GM18498 (cell line): ENCODE measurements around the gene PTPRG.

Source experiments
- ATAC-seq: cut with Tn5 transposase; IDR thresholded peaks from one replicate; pipeline ENCODE4 v1.9.1; 2021; ENCODE audit warnings: mild to moderate bottlenecking, moderate library complexity; ENCODE audit not compliant: unreplicated experiment

The PTPRG gene

DNA sequence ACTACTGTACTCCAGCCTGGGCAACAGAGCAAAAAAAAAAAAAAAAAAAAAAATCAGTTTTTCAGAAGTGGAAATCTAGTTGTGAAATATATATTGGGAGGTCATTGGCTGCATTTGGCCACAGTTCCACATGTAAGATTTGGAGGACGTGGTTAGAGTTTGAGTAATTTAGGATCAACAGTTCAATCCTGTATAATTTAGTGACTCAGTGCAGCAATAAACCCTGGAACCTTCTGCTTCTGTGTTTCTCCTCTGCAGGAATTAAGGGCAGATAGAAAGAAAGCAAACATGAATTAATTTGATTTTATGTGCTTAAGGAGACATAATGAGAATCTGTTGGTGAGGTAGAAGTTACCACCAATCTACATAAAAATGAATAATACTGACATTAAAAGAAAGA lies 347.0 kb downstream of the PTPRG start:
- ATAC-seq: no peak

DNA sequence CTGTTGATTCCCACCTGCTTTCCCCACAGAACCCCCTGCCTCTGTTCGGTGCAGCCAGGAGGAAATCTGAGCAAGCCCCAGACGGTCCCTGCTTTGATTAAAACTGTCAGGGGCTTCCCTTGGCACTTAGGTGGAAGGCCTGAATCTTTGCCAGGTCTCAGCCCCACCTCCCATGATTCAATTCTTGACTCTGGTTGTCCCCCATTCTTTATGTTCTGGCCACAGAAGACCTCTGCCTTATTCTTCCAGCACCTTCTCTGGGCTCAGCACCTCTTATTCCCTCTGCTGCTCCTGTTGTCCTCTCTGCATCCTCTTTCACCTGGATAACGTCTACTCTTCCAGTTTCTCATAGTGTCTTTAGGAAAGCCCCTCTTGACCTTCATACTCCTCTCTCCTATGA lies 349.4 kb downstream of the PTPRG start:
- ATAC-seq: no peak

DNA sequence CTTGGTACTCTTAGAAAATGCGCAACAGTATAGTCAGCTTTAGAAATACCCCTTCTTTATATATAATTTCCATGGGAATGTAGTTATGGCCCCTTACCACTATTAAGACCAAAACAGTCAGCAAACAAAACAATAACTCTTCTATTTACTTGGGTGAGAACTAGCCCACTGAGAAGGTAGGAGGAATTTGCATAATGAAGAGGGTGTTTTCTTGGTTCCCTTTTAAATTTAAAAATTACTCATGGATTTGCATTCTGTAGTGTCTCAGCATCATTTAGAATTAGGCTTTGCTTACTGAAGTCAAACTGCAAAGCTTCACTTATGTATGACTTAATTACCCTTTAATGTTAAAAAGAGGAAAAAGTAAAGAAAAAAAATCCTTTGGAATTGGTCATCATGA lies 350.8 kb downstream of the PTPRG start:
- peak; percentile 87 for ATAC-seq

DNA sequence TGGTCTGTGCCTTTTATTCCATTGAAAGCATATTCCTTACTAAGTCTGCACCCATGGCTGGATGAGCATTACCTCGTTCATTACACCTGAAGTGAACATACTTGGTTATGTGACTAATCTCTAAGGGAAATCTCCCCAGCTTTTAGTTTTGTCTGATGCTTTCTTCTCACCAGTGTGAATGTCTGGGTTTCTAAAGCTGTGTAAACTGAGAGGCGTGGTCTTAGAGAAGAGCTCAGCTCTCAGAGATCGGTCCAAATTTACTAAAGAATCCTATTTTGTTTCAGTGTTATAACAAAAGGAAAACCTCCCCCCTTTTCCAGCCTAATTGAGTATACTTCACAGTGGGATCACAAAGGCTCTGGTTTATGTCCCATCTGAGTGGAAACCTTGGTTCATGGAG lies 352.3 kb downstream of the PTPRG start:
- ATAC-seq: peak; percentile 51

DNA sequence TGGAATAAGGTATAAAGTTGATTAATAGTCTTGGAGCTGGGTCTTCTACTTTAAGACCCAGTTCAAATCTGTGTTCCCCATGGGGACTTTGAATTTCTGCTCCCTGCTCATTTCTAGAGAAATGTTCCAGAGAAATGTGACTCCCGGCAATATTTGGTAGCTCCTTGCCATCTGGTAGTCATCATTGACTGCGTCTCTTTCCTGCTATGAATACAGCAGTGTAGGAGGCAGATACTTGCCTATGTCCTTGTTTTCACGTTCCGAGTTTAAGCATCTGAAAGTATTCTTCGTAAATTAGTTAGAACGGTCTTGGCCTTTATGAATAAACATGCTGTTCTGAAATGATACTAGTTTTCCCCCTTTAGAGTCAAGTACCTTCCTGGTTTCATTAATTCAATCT lies 352.9 kb downstream of the PTPRG start:
- ATAC-seq: no peak

DNA sequence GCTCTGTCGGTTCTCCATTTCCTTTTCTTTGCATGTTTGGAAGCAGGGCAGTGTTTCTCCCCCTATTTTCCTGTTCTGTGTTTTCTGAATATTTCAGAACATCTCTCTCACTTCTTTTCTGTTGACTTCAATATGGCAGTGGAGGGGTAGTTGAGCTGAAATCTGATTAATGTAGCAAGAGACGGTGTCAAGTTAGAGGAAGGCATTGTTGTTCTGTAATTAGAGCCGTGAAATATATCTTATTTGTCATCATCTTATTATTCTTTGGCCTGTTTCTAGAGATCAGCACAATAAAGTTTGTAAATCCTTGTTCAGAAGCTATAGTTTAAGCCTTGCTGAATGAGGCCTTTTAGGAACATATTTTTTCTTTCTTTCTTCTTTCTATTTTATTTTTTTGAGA lies 353.9 kb downstream of the PTPRG start:
- no peak for ATAC-seq

DNA sequence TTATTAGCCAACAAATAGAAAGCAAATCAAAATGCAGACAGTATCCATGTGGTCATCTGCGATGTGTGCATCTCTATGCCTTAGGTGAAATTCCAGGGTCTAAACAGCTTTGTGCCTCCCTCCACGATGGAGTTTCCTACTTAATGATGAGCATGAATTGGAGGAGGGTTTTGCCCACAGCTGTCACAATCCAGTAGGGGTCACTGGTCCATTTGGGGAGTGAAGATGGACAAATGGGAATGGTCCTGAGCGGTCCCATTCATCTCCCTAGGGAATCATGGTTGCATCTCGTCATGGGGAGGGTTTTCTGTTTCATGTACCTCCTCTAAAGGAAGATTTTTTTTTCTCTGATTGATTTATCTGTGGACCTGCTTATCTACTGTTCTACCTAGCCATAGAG lies 358.0 kb downstream of the PTPRG start:
- no peak for ATAC-seq

DNA sequence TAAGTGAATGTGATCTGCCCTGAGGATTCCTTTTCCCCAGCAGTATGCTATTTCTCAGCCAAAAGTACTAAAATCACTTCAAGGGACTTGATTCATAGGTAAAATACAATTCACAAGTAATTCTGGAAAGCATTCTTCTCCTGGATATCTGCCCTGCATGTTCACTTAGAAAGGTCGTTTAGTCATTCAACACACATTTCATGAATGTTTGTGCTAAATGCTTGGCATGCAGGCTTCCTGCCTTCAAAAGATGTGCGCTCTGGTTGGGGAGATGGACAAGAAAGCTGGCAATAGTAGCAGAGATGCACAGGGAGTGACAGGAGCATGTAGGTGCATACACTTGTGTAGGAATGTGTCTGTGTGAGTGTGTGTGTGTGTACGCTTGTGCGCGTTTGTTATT lies 360.7 kb downstream of the PTPRG start:
- ATAC-seq: no peak

DNA sequence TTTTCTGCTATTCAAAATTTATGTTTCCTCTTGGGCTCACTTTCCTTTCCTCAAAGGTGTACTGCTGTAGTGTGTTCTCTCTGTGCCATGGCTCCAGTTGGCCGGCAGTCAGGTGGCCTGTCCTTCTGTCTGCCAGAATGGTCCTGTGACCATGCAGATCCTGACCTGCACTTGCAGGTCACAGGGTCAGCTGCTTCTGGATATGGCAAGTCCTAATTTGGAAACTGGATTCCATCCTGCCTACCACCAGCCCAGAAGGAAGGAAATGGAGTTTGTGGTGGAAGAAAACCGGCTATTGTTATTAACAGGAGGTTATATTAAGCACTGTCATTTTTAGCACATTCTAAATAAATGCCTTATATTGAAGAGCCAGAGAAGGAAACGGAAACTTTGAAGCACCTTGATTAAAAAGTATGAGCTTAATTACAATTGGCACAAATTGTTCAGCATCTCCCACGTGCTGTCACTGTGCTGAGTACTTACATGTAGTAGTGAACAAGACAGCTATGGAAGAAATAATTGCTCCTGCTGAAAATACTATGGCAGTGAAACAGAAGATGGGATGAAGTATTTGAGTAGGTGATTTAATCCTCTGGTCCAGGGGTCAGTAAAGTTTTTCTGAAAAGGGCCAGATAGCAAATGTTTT lies 362.8 kb downstream of the PTPRG start:
- no peak for ATAC-seq

DNA sequence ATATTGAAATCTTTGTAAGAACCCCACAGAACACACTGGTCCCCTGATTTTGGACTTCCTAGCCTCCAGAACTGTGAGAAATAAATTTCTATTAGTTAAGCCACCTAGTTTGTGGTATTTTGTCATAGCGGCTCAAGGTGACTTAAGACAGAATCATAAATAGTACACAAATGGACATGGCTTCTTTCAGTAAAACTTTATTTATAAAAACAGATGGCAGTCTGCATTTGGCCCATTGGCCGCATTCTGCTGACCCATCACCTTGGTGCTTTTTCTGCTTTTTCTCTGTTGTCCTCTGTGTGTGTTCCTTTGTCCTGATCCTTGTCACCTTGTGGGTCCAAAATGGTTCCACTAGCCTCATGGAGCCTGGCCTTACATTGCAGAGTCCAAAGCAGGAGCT lies 363.6 kb downstream of the PTPRG start:
- ATAC-seq: no peak

DNA sequence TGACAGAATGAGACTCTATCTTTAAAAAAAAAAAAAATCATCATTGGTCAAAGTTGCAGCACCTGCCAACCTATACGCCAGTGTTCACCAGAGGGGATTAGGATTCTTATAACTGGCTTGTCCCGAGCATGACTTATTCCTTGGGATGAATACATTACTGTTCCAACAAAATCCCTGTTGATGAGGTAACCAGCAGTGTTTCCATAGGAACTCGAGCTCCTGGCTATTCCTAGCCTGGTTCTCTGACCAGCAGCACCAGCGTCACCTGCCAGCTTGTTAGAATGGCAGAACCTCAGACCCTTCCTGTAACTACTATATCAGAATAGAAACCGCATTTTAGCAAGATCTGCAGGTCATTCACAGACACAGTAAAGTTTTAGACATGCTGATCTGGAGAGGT lies 364.4 kb downstream of the PTPRG start:
- no peak for ATAC-seq

DNA sequence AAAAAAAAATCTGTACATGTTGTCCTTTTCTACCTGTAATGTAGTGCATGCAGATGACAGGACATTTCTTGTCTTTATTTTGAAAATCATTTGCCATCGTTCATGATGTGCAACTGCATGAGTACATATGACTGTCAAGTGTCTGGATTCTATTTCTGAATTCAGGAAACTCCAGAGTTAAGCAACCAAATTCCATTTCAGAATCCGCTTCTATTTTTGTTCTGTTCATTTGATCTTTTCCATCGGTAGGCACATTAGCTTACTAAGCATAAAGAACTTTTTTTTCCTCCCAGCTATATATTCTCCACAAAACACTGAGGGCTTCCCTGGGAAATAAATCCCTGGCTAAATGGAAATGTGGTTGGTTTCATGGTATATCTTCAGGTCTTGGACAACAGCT lies 365.6 kb downstream of the PTPRG start:
- no peak for ATAC-seq

DNA sequence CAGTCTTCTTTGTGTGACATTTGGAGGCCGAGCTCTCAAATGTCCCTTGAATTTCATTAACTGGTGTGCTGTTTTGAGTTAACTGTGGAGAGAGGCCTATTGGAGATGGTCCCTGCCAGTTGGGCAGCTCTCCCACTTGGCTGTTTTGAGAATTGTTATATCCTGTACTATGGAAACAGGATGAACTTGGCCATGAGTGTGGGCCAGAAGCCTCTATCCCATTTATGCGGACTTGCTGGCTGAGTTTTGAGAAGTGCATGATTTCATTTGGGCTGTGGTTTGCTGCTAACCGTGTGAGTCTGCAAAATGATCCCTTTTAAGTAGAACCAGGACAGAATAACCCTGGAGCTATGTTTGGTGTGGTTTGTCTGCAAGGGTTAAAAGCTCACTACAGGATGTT lies 366.0 kb downstream of the PTPRG start:
- ATAC-seq: no peak

DNA sequence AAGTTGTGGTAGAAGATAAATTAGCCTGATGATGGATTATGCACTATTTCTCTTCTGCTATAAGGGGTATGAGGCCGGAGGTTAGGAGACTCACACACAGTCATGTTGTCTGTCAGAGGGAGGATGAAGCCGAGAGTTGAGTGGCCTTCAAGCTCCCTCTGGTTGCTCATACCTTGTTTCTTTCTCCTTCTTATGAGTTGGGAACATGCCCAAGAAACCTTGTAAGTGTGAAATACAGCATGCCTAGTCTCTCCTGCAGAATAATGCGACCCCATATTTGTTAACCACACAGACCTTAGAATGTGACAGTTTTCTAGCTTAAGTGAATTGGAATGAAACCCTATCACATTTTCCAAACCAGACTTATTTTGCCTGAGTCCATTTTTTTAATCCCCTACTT lies 366.7 kb downstream of the PTPRG start:
- no peak for ATAC-seq

DNA sequence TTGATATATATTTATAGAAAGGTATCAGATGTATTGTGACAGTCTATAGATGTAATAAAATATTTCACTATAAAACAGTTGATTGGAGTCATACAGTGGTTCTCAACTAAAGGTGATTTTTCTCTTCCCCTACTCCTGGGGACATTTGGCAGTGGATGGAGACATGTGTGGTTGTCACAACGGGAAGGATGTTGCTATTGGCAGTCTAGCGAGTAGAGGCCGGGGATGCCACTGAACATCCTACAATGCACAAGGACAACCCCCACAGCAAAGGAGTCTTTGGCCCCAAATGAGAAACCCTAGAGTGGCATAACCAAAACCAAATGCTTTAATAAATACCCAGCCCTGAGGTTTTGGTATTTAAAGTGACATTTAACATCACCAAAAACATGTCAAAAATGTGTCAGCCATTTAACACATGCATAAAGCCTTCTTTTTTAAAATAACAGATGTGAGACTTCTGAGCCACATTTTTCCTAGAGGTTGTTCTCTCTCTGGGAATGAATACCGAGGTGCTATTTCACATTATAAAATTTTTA lies 367.5 kb downstream of the PTPRG start:
- no peak for ATAC-seq

DNA sequence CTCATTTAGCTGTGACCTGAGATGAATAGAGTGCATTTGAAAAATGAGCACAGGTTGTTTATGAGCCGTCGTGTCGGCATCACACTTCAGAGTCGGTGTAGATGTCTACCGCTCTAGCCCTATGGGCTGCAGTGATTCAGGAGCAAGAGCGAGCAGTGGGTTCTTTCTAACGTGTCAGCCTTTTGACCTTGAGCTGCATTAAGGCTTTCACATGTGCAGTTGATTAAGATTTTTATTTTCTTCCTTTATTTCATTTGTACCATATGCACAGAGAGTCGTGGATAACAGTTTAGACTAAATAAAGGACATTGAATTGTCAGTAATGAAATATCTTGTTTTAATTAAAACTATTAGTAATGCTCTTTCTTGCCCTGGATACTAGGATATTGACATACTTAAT lies 368.2 kb downstream of the PTPRG start:
- no peak for ATAC-seq

DNA sequence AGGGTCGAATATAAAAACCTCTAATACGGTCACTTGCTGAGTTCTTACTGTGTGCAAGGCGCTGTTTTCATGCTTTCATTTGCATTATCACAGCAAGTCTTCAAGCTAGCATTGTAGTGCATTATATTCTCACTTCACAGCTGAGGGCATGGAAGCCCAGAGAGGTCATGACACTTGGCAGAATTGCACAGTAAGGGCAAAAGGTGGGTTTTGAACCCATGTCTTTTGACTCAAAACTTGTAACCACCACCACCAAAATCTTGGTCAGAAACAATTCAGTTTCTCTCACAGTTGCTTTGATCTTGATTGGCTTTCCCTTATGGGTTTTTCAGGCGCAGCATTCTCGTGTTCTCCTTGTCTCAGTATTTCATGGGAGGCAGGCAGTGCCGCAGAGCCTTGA lies 371.1 kb downstream of the PTPRG start:
- ATAC-seq: no peak

DNA sequence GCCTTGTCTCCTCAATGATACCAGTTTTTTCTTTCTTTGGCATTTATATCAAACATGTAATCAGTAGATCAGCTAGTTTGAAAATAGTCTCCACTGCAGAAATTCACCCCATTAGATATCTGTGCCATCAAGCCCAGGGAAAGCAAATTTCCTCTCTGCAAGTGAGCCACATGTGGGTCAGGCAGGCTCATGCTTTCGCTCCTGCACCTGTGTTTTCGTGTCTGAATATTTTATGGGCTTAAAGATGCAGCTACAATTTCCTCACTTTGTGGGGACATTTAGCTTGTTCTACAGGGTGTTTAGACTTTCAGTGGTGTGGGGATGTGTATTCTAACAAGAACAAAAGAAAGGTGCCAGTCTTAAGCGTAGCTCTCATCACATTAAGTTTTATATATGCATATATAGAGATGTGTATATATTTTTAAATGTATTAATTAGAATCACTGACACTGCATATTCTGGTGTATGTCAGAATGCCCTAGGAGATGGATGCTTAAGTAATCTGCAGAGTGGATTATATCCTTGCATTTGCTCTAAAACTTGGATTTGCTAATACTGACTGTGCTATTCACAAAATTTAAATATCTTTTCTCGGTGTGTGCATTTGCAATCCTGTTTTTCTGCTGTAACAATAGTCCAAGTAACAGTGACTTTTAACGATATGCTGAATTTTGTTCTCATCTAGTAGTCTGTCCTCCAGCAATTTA lies 372.6 kb downstream of the PTPRG start:
- ATAC-seq: no peak

DNA sequence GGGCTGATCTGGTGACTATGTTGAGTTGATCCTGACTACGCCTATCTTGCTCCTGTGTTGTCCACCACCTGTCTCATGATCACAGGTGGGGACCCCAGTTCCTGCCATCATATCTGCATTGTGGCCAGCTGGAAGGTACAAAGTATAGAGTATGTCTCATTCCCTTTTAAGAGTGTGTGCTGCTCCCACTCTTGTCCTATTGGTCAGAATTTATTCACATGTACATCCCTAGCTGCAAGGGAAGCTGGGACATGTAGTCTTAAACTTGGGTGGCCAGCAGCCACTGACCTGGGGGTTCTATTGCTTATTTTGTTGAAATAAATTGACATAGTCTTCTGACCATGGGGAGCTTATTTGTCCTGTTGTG lies 373.1 kb downstream of the PTPRG start:
- no peak for ATAC-seq

DNA sequence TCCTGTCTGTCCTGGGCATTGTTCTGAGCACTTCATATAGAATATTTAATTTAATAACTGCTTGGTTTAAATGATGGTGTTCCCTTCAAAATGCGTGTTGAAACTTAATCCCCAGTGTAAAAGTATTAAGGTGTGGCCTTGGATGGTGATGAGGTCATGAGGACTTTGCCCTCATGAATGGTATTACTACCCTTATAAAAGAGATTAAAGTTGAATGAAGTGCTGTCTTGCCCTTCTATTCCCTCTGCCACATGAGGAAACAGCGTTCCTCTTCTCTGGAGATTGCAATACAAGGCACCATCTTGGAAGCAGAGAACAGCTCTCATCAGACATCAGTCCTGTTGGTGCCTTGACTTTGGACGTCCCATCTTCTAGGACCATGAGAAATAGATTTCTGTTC lies 374.4 kb downstream of the PTPRG start:
- no peak for ATAC-seq

DNA sequence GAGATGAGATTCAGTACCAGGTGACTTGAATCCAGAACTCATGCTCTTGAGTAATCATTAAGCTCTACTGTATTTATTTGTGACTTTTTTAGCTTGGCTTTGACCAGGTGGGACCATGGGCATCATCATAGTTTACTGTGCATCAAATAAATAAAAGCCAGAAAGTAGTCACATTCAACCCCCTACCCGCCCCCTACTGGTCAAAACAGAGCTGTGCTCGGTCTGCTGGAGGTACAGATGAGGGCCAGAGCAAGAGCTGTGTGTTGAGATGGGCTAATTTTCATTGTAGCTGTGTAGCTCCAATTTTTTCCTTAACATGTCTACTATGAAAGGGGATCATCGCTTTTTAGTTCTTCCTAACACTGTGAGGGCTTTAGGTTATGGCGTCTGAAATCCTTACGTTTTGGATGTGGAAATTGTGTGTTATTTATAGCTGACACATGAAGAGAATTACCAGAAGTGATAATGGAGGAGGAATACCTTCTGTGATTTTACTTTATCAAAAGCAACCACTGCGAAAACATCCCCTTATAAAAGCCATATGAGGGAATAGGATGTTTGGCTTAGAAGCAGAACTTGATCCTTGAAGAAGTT lies 375.1 kb downstream of the PTPRG start:
- ATAC-seq: no peak

DNA sequence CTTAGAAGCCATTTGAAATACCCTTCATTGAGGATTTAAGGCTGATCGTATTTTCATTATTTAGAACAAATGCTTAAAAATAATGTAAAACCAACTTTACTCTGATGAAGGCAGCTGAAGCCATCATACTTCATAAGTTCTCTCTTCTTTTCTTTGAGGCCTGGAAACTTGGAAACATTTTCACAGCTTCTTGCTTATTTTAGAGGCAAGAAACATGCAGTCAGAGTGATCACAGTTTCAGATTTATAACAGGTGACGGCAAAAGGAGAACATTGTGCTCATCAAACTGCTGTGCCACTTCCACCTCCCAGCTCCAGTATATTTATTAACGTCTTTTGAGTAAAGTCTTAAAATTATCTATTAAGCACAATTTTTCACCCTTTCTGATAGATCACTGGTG lies 376.1 kb downstream of the PTPRG start:
- no peak for ATAC-seq
